ENCODE results near the gene TEDC1. TPM values are rescaled to one million over a fixed set of nuclear protein-coding genes. Genes with fewer than 3 reads are reported as not detected.

Gene TEDC1
- total RNA-seq, 1 experiment from 2014 or later = 26.2 TPM

- Histone ChIP-seq H3T11ph (ENCODE audit: low read length) (no peak overlapping the region), H3K9me3 (ENCODE audit: control insufficient read depth, low read depth, low read length) (no peaks in the 10 kb centered on the region), H3K79me1 (ENCODE audit: insufficient read depth, low read depth, low read length, poor library complexity, severe bottlenecking) (no peaks in the 10 kb centered on the region), H2BK15ac (ENCODE audit: low read depth, low read length) (no peak overlapping the region), H2BK12ac (ENCODE audit: insufficient read length, low read depth, low read length) (no peak overlapping the region), H4K8ac (replicated peaks; ENCODE audit: insufficient read length, low read depth, low read length) (no peak overlapping the region), H3K56ac (ENCODE audit: insufficient read length, low read depth, low read length) (no peak overlapping the region), H3K14ac (ENCODE audit: insufficient read depth, low read length) (no peak overlapping the region), H3K27ac (ENCODE audit: insufficient read length, low read depth, low read length) (no peak overlapping the region), H2AK5ac (ENCODE audit: insufficient read length, low read length) (no peak overlapping the region), H4K5ac (ENCODE audit: insufficient read length, low read depth, low read length) (no peak overlapping the region), H3K9ac (ENCODE audit: extremely low read depth, insufficient read length, low read length) (no peak overlapping the region), H3K23me2 (ENCODE audit: insufficient read length, low read depth, low read length, poor library complexity, severe bottlenecking) (peaks cover 12% of the 10 kb centered on the region), H3K4ac (ENCODE audit: low read depth, low read length) (no peak overlapping the region), H2BK120ac (ENCODE audit: low read depth, low read length, poor library complexity, severe bottlenecking) (no peak overlapping the region), H3K27me3 (ENCODE audit: insufficient read depth, low read length) (peaks cover 36% of the 10 kb centered on the region), H2BK5ac (ENCODE audit: insufficient read length, low read length) (no peak overlapping the region), H3K23ac (ENCODE audit: insufficient read length, low read depth, low read length) (no peak overlapping the region), H2AFZ (ENCODE audit: low read length) (no peak overlapping the region), H4K20me1 (ENCODE audit: control insufficient read depth, insufficient read depth, insufficient read length) (no peaks in the 10 kb centered on the region), H4K91ac (ENCODE audit: insufficient read length, low read depth, low read length) (no peak overlapping the region), H3K79me2 (ENCODE audit: insufficient read depth, low read length) (no peaks in the 10 kb centered on the region), H3K4me1 (ENCODE audit: insufficient read depth, low read length) (no peaks in the 10 kb centered on the region; the same call in 1 of the 2 replicates), H2BK20ac (ENCODE audit: low read depth, low read length, poor library complexity, severe bottlenecking) (no peak overlapping the region), H3K4me2 (ENCODE audit: insufficient read depth, insufficient read length, low read length) (no peak overlapping the region), H3K18ac (ENCODE audit: insufficient read length, low read depth, low read length) (no peak overlapping the region)
- Mint-ChIP-seq H3K9me3 (peaks cover 0 to 3% of the 10 kb centered on the region in 2 experiments; a peak in 1 of 5 replicates), H3K27me3 (ENCODE audit: low read depth) (peaks cover 69% of the 10 kb centered on the region), H3K36me3 (ENCODE audit: insufficient read depth in 1 of 3, low read depth in 3 of 3) (no peaks in the 10 kb centered on the region), H3K4me3 (no peak overlapping the region), H3K27ac (no peak overlapping the region), H3K4me1 (peaks cover 11 to 36% of the 10 kb centered on the region in 2 experiments)
- TF ChIP-seq, protein P1, sequence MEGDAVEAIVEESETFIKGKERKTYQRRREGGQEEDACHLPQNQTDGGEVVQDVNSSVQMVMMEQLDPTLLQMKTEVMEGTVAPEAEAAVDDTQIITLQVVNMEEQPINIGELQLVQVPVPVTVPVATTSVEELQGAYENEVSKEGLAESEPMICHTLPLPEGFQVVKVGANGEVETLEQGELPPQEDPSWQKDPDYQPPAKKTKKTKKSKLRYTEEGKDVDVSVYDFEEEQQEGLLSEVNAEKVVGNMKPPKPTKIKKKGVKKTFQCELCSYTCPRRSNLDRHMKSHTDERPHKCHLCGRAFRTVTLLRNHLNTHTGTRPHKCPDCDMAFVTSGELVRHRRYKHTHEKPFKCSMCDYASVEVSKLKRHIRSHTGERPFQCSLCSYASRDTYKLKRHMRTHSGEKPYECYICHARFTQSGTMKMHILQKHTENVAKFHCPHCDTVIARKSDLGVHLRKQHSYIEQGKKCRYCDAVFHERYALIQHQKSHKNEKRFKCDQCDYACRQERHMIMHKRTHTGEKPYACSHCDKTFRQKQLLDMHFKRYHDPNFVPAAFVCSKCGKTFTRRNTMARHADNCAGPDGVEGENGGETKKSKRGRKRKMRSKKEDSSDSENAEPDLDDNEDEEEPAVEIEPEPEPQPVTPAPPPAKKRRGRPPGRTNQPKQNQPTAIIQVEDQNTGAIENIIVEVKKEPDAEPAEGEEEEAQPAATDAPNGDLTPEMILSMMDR (conservative IDR thresholded peaks at IDR 0.05) = no peak
- DNase-seq = no peak
- no CpG with 5 or more reads among the region's 56 CpGs for WGBS (ENCODE audit: extremely low coverage, insufficient read length, low lambda C conversion rate)
These were observed 13.2 kb upstream of the TEDC1 start for GRCh38 chr14:105477660-105478397.

Data from H9 (cell line).